ENCODE data around the gene CDK5RAP3. TPM values are rescaled to one million over a fixed set of nuclear protein-coding genes. Genes with fewer than 3 reads are reported as not detected.
"Not testable (repeated sequence)": the region's sequence is repeated elsewhere in the genome, so short reads cannot be mapped to it uniquely, and the experiment has no call there.

Gene CDK5RAP3
- polyA plus RNA-seq, 2 donors: 103 to 217 TPM

GRCh38 chr17:47993964-47994363, 23.1 kb downstream of the CDK5RAP3 start:
- Histone ChIP-seq H3K4me3 (ENCODE audit: low read depth in 1 of 2, low read length in 2 of 2) (no peak overlapping the region), H3K9me3 (ENCODE audit: control insufficient read depth in 2 of 2, insufficient read depth in 1 of 2, low read depth in 1 of 2, low read length in 1 of 2) (no peaks in the 10 kb centered on the region), H3K27ac (ENCODE audit: low read depth in 2 of 2, low read length in 1 of 2) (no peak overlapping the region), H3K4me1 (ENCODE audit: control insufficient read depth in 2 of 2, insufficient read depth in 2 of 2, low read length in 1 of 2) (no peaks in the 10 kb centered on the region), H3K27me3 (ENCODE audit: control insufficient read depth in 1 of 2, insufficient read depth in 2 of 2, low read length in 2 of 2) (no peaks in the 10 kb centered on the region), H3K36me3 (ENCODE audit: control insufficient read depth in 2 of 2, insufficient read depth in 2 of 2, low read length in 1 of 2) (no peaks in the 10 kb centered on the region)
- 82 to 83% methylated on average over 5 of the region's 5 CpGs for WGBS, 2 donors

DNA sequence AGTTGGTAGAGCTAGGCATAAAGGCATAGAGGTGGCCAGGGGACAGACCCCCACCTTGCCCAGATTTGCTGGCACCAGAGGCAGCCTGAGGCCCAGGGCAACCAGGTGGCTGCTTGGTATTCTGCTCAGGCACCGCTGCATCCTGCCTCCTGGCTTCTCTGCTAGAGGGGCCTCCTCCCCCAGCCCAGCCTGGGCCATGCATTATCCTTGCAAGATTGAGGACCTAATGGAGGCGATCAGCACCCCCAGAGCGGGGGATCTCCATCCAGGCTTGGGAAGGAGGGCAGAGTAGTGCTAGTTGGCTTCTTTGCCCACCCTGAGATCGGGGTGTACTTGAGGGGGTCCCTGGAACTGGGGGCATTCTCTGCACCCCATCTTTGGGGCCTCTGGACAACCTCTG, 23.8 kb downstream of the CDK5RAP3 start:
- Histone ChIP-seq H3K36me3 (ENCODE audit: control insufficient read depth in 2 of 2, insufficient read depth in 2 of 2, low read length in 1 of 2) (no peaks in the 10 kb centered on the region), H3K4me3 (ENCODE audit: low read depth in 1 of 2, low read length in 2 of 2) (no peak overlapping the region), H3K27ac (ENCODE audit: low read depth in 2 of 2, low read length in 1 of 2) (no peak overlapping the region), H3K9me3 (ENCODE audit: control insufficient read depth in 2 of 2, insufficient read depth in 1 of 2, low read depth in 1 of 2, low read length in 1 of 2) (no peaks in the 10 kb centered on the region), H3K4me1 (ENCODE audit: control insufficient read depth in 2 of 2, insufficient read depth in 2 of 2, low read length in 1 of 2) (no peaks in the 10 kb centered on the region), H3K27me3 (ENCODE audit: control insufficient read depth in 1 of 2, insufficient read depth in 2 of 2, low read length in 2 of 2) (no peaks in the 10 kb centered on the region)
- WGBS, 2 donors: 82 to 88% methylated on average over 4 of the region's 4 CpGs

GRCh38 chr17:47995241-47995935, 24.5 kb downstream of the CDK5RAP3 start:
- Histone ChIP-seq H3K27me3 (ENCODE audit: control insufficient read depth in 1 of 2, insufficient read depth in 2 of 2, low read length in 2 of 2) (no peaks in the 10 kb centered on the region), H3K27ac (ENCODE audit: low read depth in 2 of 2, low read length in 1 of 2) (no peak overlapping the region), H3K4me3 (ENCODE audit: low read depth in 1 of 2, low read length in 2 of 2) (no peak overlapping the region), H3K9me3 (ENCODE audit: control insufficient read depth in 2 of 2, insufficient read depth in 1 of 2, low read depth in 1 of 2, low read length in 1 of 2) (no peaks in the 10 kb centered on the region), H3K36me3 (ENCODE audit: control insufficient read depth in 2 of 2, insufficient read depth in 2 of 2, low read length in 1 of 2) (no peaks in the 10 kb centered on the region), H3K4me1 (ENCODE audit: control insufficient read depth in 2 of 2, insufficient read depth in 2 of 2, low read length in 1 of 2) (no peaks in the 10 kb centered on the region)
- 66 to 83% methylated on average over 13 of the region's 13 CpGs for WGBS, 2 donors

DNA sequence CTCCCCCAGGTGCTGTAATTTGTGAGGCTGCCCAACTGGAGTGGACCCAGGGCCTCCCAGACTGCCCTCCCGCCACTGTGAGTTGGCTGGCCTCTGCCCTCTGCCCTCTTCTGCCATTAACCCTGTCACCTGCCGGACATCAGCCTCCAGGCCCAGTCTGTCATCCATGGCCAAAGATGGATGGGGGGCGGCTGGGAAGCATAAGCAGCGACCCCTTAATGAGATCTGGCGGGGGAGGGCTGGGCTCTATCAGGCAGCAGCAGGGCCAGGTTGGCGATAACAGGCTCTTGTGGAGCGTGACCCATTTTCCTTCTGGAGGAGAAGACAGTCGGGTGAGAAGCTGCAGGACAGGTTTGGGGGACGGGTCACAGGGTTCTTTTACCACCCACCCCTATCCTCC, 25.3 kb downstream of the CDK5RAP3 start:
- no peak overlapping the region for H3K4me3 ChIP-seq (ENCODE audit: low read depth in 1 of 2, low read length in 2 of 2)
- H3K27me3 ChIP-seq (ENCODE audit: control insufficient read depth in 1 of 2, insufficient read depth in 2 of 2, low read length in 2 of 2): no peaks in the 10 kb centered on the region
- no peaks in the 10 kb centered on the region for H3K36me3 ChIP-seq (ENCODE audit: control insufficient read depth in 2 of 2, insufficient read depth in 2 of 2, low read length in 1 of 2)
- no peaks in the 10 kb centered on the region for H3K9me3 ChIP-seq (ENCODE audit: control insufficient read depth in 2 of 2, insufficient read depth in 1 of 2, low read depth in 1 of 2, low read length in 1 of 2)
- H3K27ac ChIP-seq (ENCODE audit: low read depth in 2 of 2, low read length in 1 of 2): no peak overlapping the region
- 73 to 76% methylated on average over 9 of the region's 9 CpGs for WGBS, 2 donors
- no peaks in the 10 kb centered on the region for H3K4me1 ChIP-seq (ENCODE audit: control insufficient read depth in 2 of 2, insufficient read depth in 2 of 2, low read length in 1 of 2)

DNA sequence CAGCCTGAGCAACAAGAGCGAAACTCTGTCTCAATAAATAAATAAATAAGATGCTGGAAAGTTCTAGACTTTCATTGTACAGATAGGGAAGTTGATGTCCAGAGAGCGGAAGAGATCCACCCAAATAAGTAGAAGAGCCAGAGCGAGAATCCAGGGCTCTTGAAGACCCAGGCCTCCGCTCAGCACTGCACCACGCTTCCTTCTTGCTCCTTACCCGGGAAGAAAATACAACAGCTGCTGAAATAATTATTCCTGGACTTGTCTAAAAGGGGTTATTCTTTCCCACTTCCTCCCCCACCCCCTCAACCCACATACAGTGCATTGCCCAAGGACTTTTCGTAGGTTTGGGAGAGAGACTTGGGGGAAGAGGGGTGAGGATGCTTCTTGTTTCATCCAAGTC, 26.7 kb downstream of the CDK5RAP3 start:
- H3K27ac ChIP-seq (ENCODE audit: low read depth in 2 of 2, low read length in 1 of 2): no peak overlapping the region
- WGBS, 2 donors: 81 to 90% methylated on average over 7 of the region's 7 CpGs
- H3K4me3 ChIP-seq (ENCODE audit: low read depth in 1 of 2, low read length in 2 of 2): no peak overlapping the region
- H3K9me3 ChIP-seq (ENCODE audit: control insufficient read depth in 2 of 2, insufficient read depth in 1 of 2, low read depth in 1 of 2, low read length in 1 of 2): no peaks in the 10 kb centered on the region
- H3K36me3 ChIP-seq (ENCODE audit: control insufficient read depth in 2 of 2, insufficient read depth in 2 of 2, low read length in 1 of 2): no peaks in the 10 kb centered on the region
- H3K4me1 ChIP-seq (ENCODE audit: control insufficient read depth in 2 of 2, insufficient read depth in 2 of 2, low read length in 1 of 2): peaks cover 0 to 4% of the 10 kb centered on the region in 2 donors
- H3K27me3 ChIP-seq (ENCODE audit: control insufficient read depth in 1 of 2, insufficient read depth in 2 of 2, low read length in 2 of 2): no peaks in the 10 kb centered on the region

- no peaks in the 10 kb centered on the region for H3K27me3 ChIP-seq (ENCODE audit: control insufficient read depth in 1 of 2, insufficient read depth in 2 of 2, low read length in 2 of 2)
- 93% methylated on average over 7 of the region's 7 CpGs for WGBS, 2 donors
Measured at GRCh38 chr17:47998044-47998443, 27.1 kb downstream of the CDK5RAP3 start.

DNA sequence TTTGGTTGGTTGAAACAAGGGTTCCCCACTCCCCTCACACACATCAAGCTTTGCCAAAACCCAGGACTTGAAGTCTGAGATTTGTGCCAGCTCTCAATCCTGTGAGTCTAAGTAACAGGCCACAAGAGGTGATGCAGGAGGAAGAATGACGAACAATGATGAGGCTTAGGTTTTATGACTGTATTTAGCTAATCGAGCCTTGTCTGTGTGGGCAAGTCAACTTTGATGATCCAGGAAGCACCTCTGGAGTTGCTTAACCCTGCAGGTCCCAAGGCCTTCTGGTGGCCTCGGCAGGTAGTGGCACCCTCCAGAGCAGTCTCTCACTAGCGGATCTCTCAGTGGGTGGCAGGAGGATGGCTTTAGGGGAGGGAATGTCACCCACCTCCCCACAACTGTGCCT, 28.7 kb downstream of the CDK5RAP3 start:
- no peak overlapping the region for H3K4me3 ChIP-seq (ENCODE audit: low read depth in 1 of 2, low read length in 2 of 2)
- no peak overlapping the region for H3K27ac ChIP-seq (ENCODE audit: low read depth in 2 of 2, low read length in 1 of 2)
- H3K4me1 ChIP-seq (ENCODE audit: control insufficient read depth in 2 of 2, insufficient read depth in 2 of 2, low read length in 1 of 2): peaks cover 0 to 8% of the 10 kb centered on the region in 2 donors
- 46 to 50% methylated on average over 4 of the region's 4 CpGs for WGBS, 2 donors
- H3K27me3 ChIP-seq (ENCODE audit: control insufficient read depth in 1 of 2, insufficient read depth in 2 of 2, low read length in 2 of 2): no peaks in the 10 kb centered on the region
- no peaks in the 10 kb centered on the region for H3K36me3 ChIP-seq (ENCODE audit: control insufficient read depth in 2 of 2, insufficient read depth in 2 of 2, low read length in 1 of 2)
- no peaks in the 10 kb centered on the region for H3K9me3 ChIP-seq (ENCODE audit: control insufficient read depth in 2 of 2, insufficient read depth in 1 of 2, low read depth in 1 of 2, low read length in 1 of 2)

More at GRCh38 chr17:47998044-47998443, 27.1 kb downstream of the CDK5RAP3 start:
- Histone ChIP-seq H3K4me3 (ENCODE audit: low read depth in 1 of 2, low read length in 2 of 2) (no peak overlapping the region), H3K4me1 (ENCODE audit: control insufficient read depth in 2 of 2, insufficient read depth in 2 of 2, low read length in 1 of 2) (peaks cover 0 to 6% of the 10 kb centered on the region in 2 donors), H3K36me3 (ENCODE audit: control insufficient read depth in 2 of 2, insufficient read depth in 2 of 2, low read length in 1 of 2) (no peaks in the 10 kb centered on the region), H3K27ac (ENCODE audit: low read depth in 2 of 2, low read length in 1 of 2) (no peak overlapping the region), H3K9me3 (ENCODE audit: control insufficient read depth in 2 of 2, insufficient read depth in 1 of 2, low read depth in 1 of 2, low read length in 1 of 2) (no peaks in the 10 kb centered on the region)

- no peak overlapping the region for H3K27ac ChIP-seq (ENCODE audit: low read depth in 2 of 2, low read length in 1 of 2)
- H3K4me1 ChIP-seq (ENCODE audit: control insufficient read depth in 2 of 2, insufficient read depth in 2 of 2, low read length in 1 of 2): peaks cover 0 to 8% of the 10 kb centered on the region in 2 donors
- no peaks in the 10 kb centered on the region for H3K36me3 ChIP-seq (ENCODE audit: control insufficient read depth in 2 of 2, insufficient read depth in 2 of 2, low read length in 1 of 2)
- H3K4me3 ChIP-seq (ENCODE audit: low read depth in 1 of 2, low read length in 2 of 2): no peak overlapping the region
- no peaks in the 10 kb centered on the region for H3K27me3 ChIP-seq (ENCODE audit: control insufficient read depth in 1 of 2, insufficient read depth in 2 of 2, low read length in 2 of 2)
- 76 to 91% methylated on average over 1 of the region's 1 CpG for WGBS, 2 donors
- no peaks in the 10 kb centered on the region for H3K9me3 ChIP-seq (ENCODE audit: control insufficient read depth in 2 of 2, insufficient read depth in 1 of 2, low read depth in 1 of 2, low read length in 1 of 2)
Measured at GRCh38 chr17:48001197-48001596, 30.3 kb downstream of the CDK5RAP3 start.

DNA sequence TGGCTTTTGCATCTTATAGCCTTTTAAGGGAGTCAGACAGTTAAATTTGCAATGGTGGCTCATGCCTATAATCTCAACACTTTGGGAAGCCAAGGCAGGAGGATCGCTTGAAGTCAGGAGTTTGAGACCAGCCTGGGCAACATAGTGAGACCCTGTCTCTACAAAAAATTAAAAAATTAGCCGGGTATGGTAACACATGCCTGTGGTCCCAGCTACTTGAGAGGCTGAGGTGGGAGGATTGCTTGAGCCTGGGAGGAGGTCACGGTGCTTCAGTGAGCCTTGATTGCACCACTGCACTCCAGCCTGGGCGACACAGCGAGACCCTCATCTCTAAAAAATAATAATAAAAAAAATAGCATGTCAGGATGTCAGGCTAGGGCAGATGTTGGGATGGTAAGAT, 30.7 kb downstream of the CDK5RAP3 start:
- H3K4me3 ChIP-seq (ENCODE audit: low read depth in 1 of 2, low read length in 2 of 2); H3K27ac ChIP-seq (ENCODE audit: low read depth in 2 of 2, low read length in 1 of 2); H3K27me3 ChIP-seq (ENCODE audit: control insufficient read depth in 1 of 2, insufficient read depth in 2 of 2, low read length in 2 of 2); H3K9me3 ChIP-seq (ENCODE audit: control insufficient read depth in 2 of 2, insufficient read depth in 1 of 2, low read depth in 1 of 2, low read length in 1 of 2); H3K4me1 ChIP-seq (ENCODE audit: control insufficient read depth in 2 of 2, insufficient read depth in 2 of 2, low read length in 1 of 2); H3K36me3 ChIP-seq (ENCODE audit: control insufficient read depth in 2 of 2, insufficient read depth in 2 of 2, low read length in 1 of 2): not testable (repeated sequence)
- 94 to 97% methylated on average over 5 of the region's 5 CpGs for WGBS, 2 donors

GRCh38 chr17:48002266-48002915, 31.5 kb downstream of the CDK5RAP3 start:
- peaks cover 0 to 8% of the 10 kb centered on the region in 2 donors for H3K4me1 ChIP-seq (ENCODE audit: control insufficient read depth in 2 of 2, insufficient read depth in 2 of 2, low read length in 1 of 2)
- H3K36me3 ChIP-seq (ENCODE audit: control insufficient read depth in 2 of 2, insufficient read depth in 2 of 2, low read length in 1 of 2): no peaks in the 10 kb centered on the region
- H3K4me3 ChIP-seq (ENCODE audit: low read depth in 1 of 2, low read length in 2 of 2): no peak overlapping the region
- H3K9me3 ChIP-seq (ENCODE audit: control insufficient read depth in 2 of 2, insufficient read depth in 1 of 2, low read depth in 1 of 2, low read length in 1 of 2): no peaks in the 10 kb centered on the region
- peak overlapping the region in 1 of 2 donors; percentile 20 for H3K27ac ChIP-seq (ENCODE audit: low read depth in 2 of 2, low read length in 1 of 2)
- 29 to 34% methylated on average over 4 of the region's 4 CpGs for WGBS, 2 donors
- H3K27me3 ChIP-seq (ENCODE audit: control insufficient read depth in 1 of 2, insufficient read depth in 2 of 2, low read length in 2 of 2): no peaks in the 10 kb centered on the region

Measured in esophagus (tissue), 2 donors.